HG03571 (cell line): ENCODE data around the gene CA10.
A peak's percentile ranks its signal among the peaks of the same experiment; 100 is the strongest.

Experiments
- ATAC-seq: cut with Tn5 transposase; IDR thresholded peaks from one replicate; pipeline ENCODE4 v1.9.1; 2021; ENCODE audit not compliant: unreplicated experiment

CA10 gene

DNA sequence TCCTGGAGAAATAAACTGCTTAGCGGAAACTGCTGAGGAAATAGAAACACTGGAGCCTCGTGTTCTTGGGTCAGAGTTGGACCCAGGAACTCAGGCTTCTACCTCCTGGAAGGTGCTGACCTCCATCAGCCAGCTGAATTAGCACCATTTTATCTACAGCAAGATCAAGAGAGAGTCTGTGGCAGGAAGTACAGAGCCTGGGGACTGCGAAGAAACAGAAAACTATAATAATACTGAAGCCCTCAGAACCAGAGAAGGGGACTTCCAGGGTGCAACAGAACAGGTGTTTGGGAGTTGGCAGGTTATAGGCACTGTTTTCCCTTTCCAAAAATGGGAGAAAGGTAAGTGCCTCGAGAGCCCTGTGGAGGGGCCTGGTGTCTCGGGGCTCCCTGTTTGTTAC, 379.7 kb downstream of the CA10 start:
- no peak for ATAC-seq

GRCh38 chr17:51770027-51770759, 388.3 kb downstream of the CA10 start:
- ATAC-seq, result no peak

- no peak for ATAC-seq
Measured at GRCh38 chr17:51769231-51769630, 389.3 kb downstream of the CA10 start.

DNA sequence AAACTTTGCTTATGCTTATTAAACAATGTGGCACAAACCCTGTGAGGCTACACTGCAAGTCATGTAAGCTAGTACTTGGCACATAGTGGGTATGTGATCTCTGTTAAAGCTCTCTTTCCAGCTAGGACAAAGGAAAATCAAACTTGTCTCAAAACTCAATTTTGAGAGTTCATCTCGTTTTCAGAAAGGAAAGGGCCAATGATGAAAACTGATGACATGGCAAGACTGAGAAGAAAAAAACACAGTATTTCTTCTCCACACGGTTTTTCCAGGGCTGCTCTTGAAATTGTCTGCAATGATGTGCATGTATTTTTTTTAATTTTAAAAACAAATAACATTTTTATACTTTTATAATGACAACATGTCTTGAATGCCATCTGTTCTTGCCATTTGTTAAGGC, 389.8 kb downstream of the CA10 start:
- no peak for ATAC-seq

GRCh38 chr17:51767287-51767686, 391.2 kb downstream of the CA10 start:
- ATAC-seq, result no peak

DNA sequence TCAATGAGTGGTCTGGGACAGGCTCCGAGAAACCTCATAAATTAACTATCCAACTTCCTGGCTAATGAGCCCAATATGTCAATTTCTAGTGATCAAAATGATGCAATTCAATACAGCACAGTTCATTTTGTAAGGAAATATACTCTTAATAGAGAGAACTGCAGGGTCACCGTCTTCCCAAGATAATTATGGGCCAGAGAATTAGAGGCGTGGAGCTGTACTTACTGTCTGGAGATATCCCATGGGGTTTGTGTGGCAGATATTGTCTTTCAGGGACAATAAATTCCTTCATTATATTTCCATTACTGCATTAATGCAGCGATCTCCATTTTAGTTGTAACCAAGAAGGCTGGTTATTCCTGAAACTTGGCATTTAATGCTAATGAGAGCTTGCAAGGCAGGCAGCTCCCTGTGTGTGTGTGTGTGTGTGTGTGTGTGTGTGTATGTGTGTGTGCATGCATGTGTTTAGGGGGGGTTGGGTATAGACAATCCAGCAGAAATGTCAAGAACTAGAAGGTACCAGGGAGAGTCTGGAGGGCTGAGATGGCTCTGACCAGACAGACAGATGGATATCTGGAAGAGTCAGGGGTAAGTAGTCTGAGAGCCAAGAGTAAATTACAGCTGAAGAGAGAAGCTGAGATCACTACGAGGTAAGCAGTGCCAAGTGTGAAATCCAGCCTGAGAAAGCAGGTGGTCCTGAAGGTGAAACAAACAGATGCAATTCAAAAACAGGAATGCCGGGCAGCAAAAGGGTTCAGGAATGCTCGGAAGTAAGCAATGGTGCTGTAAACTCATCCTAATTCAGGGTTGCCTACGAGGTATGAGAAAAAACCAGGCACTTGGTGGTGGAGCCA, 393.0 kb downstream of the CA10 start:
- no peak for ATAC-seq

DNA sequence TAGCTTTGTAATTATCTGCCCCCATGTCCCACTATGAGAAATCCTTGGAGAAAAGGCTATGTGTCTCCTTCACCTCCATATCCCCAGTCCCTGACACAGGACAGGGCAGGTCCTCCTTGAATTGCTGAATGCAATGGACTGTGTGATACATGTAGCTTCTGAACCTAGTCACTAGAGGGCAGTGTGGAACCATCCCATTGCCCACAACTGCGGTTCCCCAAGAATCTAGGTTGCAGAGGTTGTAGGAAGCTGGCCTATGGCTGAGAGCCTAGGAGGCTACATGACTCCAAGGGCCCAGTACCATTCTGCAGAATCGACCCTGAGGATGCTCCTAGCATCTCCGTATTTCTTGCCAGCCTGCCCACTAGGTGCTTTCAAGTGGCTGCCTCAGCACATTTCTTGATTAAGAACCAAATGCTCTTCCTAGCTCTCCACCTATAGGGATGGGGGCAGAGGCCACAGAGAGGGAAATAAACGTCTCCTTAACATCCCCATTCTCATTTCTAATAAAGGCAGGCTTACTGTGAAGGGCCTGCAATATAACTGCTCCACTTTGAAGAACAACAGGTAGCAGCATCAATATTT, 394.0 kb downstream of the CA10 start:
- peak; percentile 75 for ATAC-seq

GRCh38 chr17:51763058-51763457, 395.5 kb downstream of the CA10 start:
- no peak for ATAC-seq

- ATAC-seq, result no peak
Measured at GRCh38 chr17:51761105-51761504, 397.4 kb downstream of the CA10 start.

- ATAC-seq, result no peak
Measured at GRCh38 chr17:51759260-51759659, 399.3 kb downstream of the CA10 start.

GRCh38 chr17:51751072-51751471, 407.4 kb downstream of the CA10 start:
- no peak for ATAC-seq

GRCh38 chr17:51748749-51749604, 409.5 kb downstream of the CA10 start:
- ATAC-seq, result no peak

- ATAC-seq, result no peak
Measured at GRCh38 chr17:51746421-51746820, 412.1 kb downstream of the CA10 start.

- no peak for ATAC-seq
Measured at GRCh38 chr17:51745993-51746392, 412.5 kb downstream of the CA10 start.

DNA sequence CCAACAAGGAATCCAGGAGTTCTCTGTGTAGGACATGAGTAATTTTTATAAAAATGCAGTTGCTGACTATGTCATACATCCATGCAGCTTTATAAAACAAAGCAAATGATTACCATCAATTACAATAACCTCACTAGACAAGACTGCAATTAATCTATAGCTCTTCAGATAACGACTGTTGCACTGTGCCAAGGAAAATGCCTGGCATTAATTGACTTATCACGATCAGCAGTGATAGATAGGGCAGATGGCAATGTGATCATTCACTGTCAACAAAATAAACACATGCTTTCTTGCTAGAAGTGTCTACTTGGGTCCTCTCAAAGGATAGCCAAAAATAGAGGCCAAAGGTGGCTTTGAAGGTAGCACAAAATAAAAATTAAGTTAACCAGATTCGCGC, 415.0 kb downstream of the CA10 start:
- no peak for ATAC-seq

DNA sequence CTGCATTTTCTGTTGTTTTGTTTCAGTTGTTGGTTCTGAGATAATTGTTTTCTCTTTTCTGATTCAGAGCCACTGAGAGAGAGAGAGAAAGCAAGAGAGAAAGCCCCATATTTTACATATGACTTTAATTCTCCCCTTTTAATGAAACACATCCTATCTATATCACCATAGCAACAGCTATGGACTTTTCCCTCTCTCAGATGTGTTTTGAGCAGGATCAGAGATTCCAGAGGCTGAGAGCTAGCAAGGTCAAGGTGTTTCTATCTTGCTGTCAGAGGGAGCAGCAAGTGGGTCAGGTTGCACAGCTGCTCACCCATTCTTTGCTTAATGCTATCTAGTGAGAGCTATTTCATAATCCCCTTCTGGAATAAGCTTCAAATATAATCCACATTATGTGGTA, 415.9 kb downstream of the CA10 start:
- ATAC-seq, result no peak

DNA sequence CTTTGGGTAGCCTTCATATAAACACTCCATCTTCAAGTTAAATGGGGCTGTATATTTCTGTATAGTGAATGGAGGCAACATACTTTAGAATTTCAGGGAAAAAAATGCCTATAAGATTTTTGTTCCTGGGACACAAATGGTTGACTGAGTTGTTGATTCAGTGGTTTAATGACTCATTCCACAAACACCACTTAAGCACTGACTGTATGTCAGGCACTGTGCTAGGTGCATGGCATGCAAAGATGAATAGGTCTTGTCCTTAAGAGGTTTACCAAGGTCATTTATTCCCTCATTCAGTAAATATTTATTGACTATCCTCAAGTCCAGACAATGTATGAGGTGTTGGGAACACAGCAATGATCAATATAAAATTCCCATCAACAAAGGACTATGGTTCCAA, 417.1 kb downstream of the CA10 start:
- ATAC-seq, result no peak

- ATAC-seq, result no peak
Measured at GRCh38 chr17:51740531-51740930, 418.0 kb downstream of the CA10 start.

- ATAC-seq, result no peak
Measured at GRCh38 chr17:51739245-51739886, 419.1 kb downstream of the CA10 start.

DNA sequence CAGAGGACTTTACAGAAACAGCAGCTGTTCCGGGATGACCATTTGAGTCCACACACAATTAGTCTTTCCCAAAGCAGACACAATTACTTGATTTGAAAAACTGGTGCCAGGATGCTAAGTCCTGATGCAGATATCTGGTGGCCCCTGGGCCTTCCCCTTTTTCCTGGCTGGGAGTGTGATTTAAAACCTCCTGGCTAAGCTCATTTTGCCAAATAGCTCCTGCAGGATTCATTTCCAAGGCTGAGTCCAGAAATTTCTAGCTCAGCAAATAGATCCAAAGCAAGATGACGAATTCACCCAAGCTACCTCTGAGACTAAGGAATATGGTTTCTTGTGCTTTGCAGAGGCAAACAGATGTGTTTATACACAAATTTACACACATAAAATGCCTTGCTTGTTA, 422.2 kb downstream of the CA10 start:
- ATAC-seq, result no peak

- ATAC-seq, result no peak
Measured at GRCh38 chr17:51734976-51735375, 423.5 kb downstream of the CA10 start.
